GM13977 (cell line): Measurements from ENCODE around the gene MYO7B.

Experiments
- DNase-seq: peaks from one replicate; pipeline ENCODE4 v3.0.0; 2012; ENCODE audit warnings: low spot score
- in situ Hi-C: fragments of 300-500 bp; cut with MboI; formaldehyde crosslinking; loops from one replicate; pipeline ENCODE4 v1.12.0; 2022; ENCODE audit warnings: low sequenced_read_pairs, low pct_unique_long_range_greater_than_20kb, mixed read lengths, inconsistent platforms; ENCODE audit not compliant: unreplicated experiment
- TF ChIP-seq, protein P1 (sequence below): IDR thresholded peaks from 2 replicates; pipeline ENCODE4 v1.5.1; 2012; ENCODE audit warnings: mild to moderate bottlenecking, control low read depth; ENCODE audit not compliant: insufficient read depth; ENCODE audit errors: extremely low read depth, missing control alignments

MYO7B gene

DNA sequence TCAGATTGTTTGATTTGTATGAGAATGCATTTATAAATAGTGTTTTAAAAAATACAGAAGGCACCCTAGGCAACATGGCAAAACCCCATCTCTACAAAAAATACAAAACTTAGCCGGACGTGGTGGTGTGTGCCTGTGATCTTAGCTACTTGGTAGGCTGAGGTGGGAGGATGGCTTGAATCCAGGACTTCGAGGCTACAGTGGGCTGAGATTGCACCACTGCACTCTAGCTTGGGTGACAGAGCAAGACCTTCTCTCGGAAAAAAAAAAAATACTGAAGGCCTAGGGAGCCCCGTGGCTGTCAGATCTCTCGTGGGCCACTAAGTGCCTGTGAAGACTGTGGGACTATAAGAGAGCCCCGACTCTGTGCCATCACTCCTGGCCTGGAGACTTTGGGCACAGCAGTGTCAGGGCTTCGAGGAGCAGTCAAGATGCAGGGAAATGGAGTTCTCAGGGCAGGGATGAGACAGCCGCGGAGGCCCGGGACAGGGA lies 40.5 kb downstream of the MYO7B start:
- in situ Hi-C loops = no loop called here
- TF ChIP-seq, protein P1, sequence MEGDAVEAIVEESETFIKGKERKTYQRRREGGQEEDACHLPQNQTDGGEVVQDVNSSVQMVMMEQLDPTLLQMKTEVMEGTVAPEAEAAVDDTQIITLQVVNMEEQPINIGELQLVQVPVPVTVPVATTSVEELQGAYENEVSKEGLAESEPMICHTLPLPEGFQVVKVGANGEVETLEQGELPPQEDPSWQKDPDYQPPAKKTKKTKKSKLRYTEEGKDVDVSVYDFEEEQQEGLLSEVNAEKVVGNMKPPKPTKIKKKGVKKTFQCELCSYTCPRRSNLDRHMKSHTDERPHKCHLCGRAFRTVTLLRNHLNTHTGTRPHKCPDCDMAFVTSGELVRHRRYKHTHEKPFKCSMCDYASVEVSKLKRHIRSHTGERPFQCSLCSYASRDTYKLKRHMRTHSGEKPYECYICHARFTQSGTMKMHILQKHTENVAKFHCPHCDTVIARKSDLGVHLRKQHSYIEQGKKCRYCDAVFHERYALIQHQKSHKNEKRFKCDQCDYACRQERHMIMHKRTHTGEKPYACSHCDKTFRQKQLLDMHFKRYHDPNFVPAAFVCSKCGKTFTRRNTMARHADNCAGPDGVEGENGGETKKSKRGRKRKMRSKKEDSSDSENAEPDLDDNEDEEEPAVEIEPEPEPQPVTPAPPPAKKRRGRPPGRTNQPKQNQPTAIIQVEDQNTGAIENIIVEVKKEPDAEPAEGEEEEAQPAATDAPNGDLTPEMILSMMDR = no peak

DNA sequence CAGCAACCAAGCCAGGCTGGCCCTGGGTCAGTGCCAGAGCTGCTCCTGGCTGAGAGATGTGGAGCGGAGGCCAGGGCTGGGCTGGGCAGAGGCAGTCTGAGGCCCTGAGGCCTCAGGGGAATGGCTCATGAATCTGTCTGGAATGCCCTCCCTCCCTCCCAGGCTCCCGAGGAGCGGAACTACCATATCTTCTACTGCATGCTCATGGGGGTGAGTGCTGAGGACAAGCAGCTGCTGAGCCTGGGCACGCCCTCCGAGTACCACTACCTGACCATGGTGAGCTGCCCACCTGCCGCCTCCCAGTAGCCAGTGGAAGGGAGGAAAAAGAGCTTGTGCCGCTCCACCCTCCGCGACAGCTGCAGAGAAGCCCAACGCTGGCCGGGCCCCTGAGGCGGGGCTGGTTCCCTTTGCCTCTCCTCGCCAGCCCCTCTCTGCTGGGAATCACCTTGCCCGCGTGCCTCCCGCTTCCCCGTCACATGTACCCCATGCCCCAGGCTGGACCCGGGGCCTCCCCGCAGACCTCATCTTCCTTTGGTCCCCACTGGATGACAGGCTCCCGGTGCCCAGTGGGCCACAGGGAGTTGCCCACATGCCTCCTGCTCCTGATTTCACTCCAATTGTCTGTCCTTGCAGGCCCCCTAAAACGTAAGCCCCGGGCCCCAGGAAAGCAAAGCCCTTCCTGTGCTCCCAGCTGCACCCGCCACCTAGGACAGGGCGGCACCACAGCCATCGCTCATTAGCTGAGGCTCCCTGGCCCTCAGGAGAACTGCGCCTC lies 41.1 kb downstream of the MYO7B start:
- TF ChIP-seq, protein P1 = no peak
- DNase-seq = no peak
- in situ Hi-C loops = no loop called here

More for the DNA sequence above, 40.5 kb downstream of the MYO7B start:
- no peak for DNase-seq

DNA sequence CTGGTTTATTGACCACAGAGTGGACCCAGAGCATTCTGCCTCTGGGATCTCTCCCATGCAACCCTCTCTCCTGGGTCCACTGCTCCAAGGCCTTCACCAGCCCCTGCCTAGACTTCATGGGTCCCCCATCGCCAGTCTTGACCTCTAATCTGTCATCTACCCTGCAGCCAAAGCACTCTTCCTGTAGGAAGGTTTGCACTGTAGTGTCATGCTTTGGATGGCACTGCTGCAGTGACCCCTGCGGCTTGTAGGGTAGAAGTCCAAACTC lies 41.7 kb downstream of the MYO7B start:
- TF ChIP-seq, protein P1 = no peak
- in situ Hi-C loops = no loop called here
- no peak for DNase-seq

DNA sequence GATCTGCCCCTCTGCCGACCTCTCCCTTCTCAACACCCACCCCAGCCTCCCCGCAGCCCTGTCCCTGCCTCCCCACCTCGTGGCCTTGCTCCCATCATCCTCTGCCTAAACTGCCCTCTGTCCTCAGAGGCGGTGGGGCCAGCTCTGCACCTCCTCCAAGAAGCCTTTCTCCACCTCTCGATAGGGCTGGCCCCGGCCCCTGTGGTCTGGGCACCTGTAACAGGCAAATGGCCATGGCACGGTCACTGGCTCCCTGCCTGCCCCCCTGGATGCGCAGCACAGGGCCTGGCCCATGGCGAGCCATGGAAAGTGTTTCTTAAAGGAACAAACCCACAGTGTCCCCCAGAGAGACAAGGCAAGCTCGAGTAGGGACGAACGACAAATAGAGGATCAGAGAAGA lies 42.0 kb downstream of the MYO7B start:
- TF ChIP-seq, protein P1 = no peak
- in situ Hi-C loops = no loop called here

DNA sequence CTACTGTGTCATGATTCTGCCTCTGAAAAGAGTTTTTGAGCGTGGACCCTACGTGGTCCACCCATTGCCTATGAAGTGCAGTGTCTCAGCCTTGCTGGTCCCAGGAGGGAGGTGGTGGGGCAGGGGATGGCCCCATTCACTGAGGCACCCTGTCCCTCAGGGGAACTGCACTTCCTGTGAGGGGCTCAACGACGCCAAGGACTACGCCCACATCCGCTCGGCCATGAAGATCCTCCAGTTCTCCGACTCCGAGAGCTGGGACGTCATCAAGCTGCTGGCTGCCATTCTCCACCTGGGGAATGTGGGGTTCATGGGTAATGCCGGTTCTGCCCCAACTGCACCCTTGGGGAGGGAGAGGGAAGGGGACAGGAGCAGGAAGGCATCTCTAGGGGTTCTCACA lies 42.5 kb downstream of the MYO7B start:
- DNase-seq = no peak
- in situ Hi-C loops = no loop called here
- TF ChIP-seq, protein P1 = no peak

More for the DNA sequence above, 42.0 kb downstream of the MYO7B start:
- DNase-seq = no peak

DNA sequence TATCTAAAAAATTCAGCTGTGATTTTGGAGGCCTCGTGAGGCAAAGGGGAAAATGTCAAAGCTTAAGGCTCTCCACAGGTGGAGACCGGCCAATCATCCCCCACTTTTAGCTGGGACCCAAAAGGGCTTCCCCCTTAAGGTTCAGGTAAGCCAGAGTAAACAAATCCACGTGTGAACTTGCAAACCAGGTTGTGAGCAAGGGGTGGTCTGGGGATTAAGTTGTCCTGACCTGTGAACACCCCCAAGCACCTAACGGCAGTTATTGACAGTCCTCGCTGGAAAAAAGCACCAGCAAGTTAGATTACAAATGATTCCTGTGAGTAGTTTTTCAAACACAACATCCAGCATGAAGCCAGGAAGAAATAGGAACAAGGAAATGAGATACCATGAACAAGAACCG lies 42.9 kb downstream of the MYO7B start:
- TF ChIP-seq, protein P1 = no peak
- in situ Hi-C loops = no loop called here
- DNase-seq = no peak
